ENCODE results near the gene PIP4K2B. TPM values are rescaled to one million over a fixed set of nuclear protein-coding genes. Genes with fewer than 3 reads are reported as not detected.

PIP4K2B gene
- total and polyA plus RNA-seq, 2 of the 8 experiments (the other 6 are each of a cell fraction or from before 2014, with no cell fraction given), result 21.5 to 57.8 TPM

- peak overlapping the region; percentile 71 for H3K18ac ChIP-seq (ENCODE audit: extremely low read depth, low read length)
- H2BK12ac ChIP-seq (ENCODE audit: low read depth, low read length), result peak overlapping the region; percentile 80; the same call in 1 of the 2 replicates
- peak overlapping the region; percentile 4 for H3K4ac ChIP-seq (replicated peaks; ENCODE audit: insufficient read length, low read depth, low read length)
- H4K20me1 ChIP-seq (replicated peaks in 1 of 2; ENCODE audit: control insufficient read depth in 1 of 2, insufficient read depth in 2 of 2, low read length in 2 of 2), result peaks cover 9 to 27% of the 10 kb centered on the region in 2 experiments
- H3K23ac ChIP-seq (ENCODE audit: insufficient read length), result no peak overlapping the region
- no peak overlapping the region; the same call in none of the 2 replicates for H4K8ac ChIP-seq (ENCODE audit: extremely low read depth, insufficient read depth, low read length)
- POLR2A ChIA-PET (ENCODE audit: partially characterized antibody), result interaction anchor here (0.6 to 7.0 kb wide), 23 partner anchors 8 to 474 kb away, joined by 3 to 40 read pairs (median 4); partner anchors contain the start of genes CWC25, MLLT6, PCGF2 and PSMB3
- peak overlapping the region; percentile 76 for H4K91ac ChIP-seq (replicated peaks; ENCODE audit: insufficient read length, low read length)
- WGBS, 2 experiments (ENCODE audit: extremely low coverage in 1 of 2, insufficient coverage in 1 of 2, insufficient read length in 1 of 2, insufficient replicate concordance in 2 of 2, low coverage in 1 of 2, low lambda C conversion rate in 2 of 2, missing lambda C conversion rate in 1 of 2), result 39% methylated on average over 21 of the region's 27 CpGs; no CpG with 5 or more reads in 1 of the 2 experiments
- H3K4me1 ChIP-seq (replicated peaks in 1 of 4; ENCODE audit: control insufficient read depth in 3 of 4, insufficient read depth in 4 of 4, low read length in 3 of 4), result peaks cover 0 to 14% (median 6%) of the 10 kb centered on the region in 4 experiments; a peak in 5 of 7 replicates
- no peak overlapping the region for H2BK120ac ChIP-seq (replicated peaks; ENCODE audit: low read depth, low read length)
- peaks cover 0 to 17% (median 7%) of the 10 kb centered on the region in 4 experiments; a peak in 3 of 7 replicates for H3K27me3 ChIP-seq (replicated peaks in 1 of 4; ENCODE audit: control insufficient read depth in 3 of 4, extremely low read depth in 1 of 4, insufficient read depth in 3 of 4, low read length in 3 of 4)
- no peak overlapping the region for H2BK20ac ChIP-seq (ENCODE audit: low read length)
- H2AFZ ChIP-seq (ENCODE audit: low read length), result peak overlapping the region; percentile 47; the same call in 1 of the 2 replicates
- H3K9me3 ChIP-seq (ENCODE audit: insufficient read depth in 2 of 2, low read depth in 1 of 2, low read length in 1 of 2), result no peaks in the 10 kb centered on the region
- no peak overlapping the region for H4K5ac ChIP-seq (ENCODE audit: insufficient read length, low read depth, low read length)
- CTCF ChIA-PET (ENCODE audit: partially characterized antibody), result interaction anchor here (0.7 to 3.7 kb wide), 19 partner anchors 8 to 141 kb away, joined by 3 to 29 read pairs (median 4); partner anchors contain the start of gene EPOP
- peaks cover 9% of the 10 kb centered on the region; the same call in 1 of the 2 replicates for H3K23me2 ChIP-seq (ENCODE audit: low read depth, low read length)
- H3K79me2 ChIP-seq (ENCODE audit: control insufficient read depth in 1 of 2, insufficient read depth in 2 of 2, low read length in 2 of 2), result no peaks in the 10 kb centered on the region
- no peak for FAIRE-seq
- H3K56ac ChIP-seq (replicated peaks; ENCODE audit: insufficient read length, low read depth, low read length), result no peak overlapping the region
- peak overlapping the region; percentile 88 to 94 for H3K4me2 ChIP-seq (ENCODE audit: insufficient read depth in 1 of 2, low read depth in 2 of 2, low read length in 2 of 2)
- H3K36me3 ChIP-seq (ENCODE audit: control insufficient read depth in 2 of 4, insufficient read depth in 4 of 4, low read length in 3 of 4), result peaks cover 0 to 6% (median 2%) of the 10 kb centered on the region in 4 experiments; a peak in 5 of 8 replicates
- H3K9ac ChIP-seq (replicated peaks in 1 of 4; ENCODE audit: extremely low read depth in 1 of 4, low read depth in 3 of 4, low read length in 3 of 4), result peak overlapping the region in 3 of 4 experiments; percentile 40 to 51 (median 46); a peak in 5 of 7 replicates
- peak overlapping the region; percentile 48 to 72 (median 63) for H3K4me3 ChIP-seq (ENCODE audit: extremely low read depth in 1 of 4, insufficient read depth in 2 of 4, low read depth in 3 of 4, low read length in 4 of 4)
- H3K27ac ChIP-seq (ENCODE audit: low read depth, low read length), result no peak overlapping the region
- peak overlapping the region; percentile 2; the same call in 1 of the 2 replicates for H2AK5ac ChIP-seq (ENCODE audit: low read depth, low read length)
- no peak overlapping the region for H3K14ac ChIP-seq (ENCODE audit: insufficient read length)
- H3K79me1 ChIP-seq (ENCODE audit: low read depth, low read length), result no peaks in the 10 kb centered on the region
- peak in 1 of 2 experiments; percentile 77 for DNase-seq (ENCODE audit: low read depth in 1 of 2, low spot score in 2 of 2)
- peak overlapping the region; percentile 90; the same call in 1 of the 2 replicates for H2BK5ac ChIP-seq (ENCODE audit: low read depth, low read length)
- H2BK15ac ChIP-seq (ENCODE audit: low read length), result peak overlapping the region; percentile 98
- no peak for TF ChIP-seq E2F6 (IDR thresholded peaks at IDR 0.05)
- no peak for TF ChIP-seq CHD2 (IDR thresholded peaks at IDR 0.05; ENCODE audit: low read length)
- 0 out of 2 replicates have a peak, but pooled peaks have one; percentile 3 for TF ChIP-seq MAX (IDR thresholded peaks at IDR 0.05)
- TF ChIP-seq BCL11A (IDR thresholded peaks at IDR 0.05; ENCODE audit: low read depth in 2 of 2, low read length in 2 of 2), result no peak
- no peak for TF ChIP-seq ATF2 (IDR thresholded peaks at IDR 0.05; ENCODE audit: low read length)
- no peak for TF ChIP-seq SUZ12 (IDR thresholded peaks at IDR 0.05; ENCODE audit: low read length)
Measured at GRCh38 chr17:38730526-38731379, 68.6 kb downstream of the PIP4K2B start.

Measured in H1 (cell line).